OCI-LY1 (cell line): ENCODE data around the gene LDLRAD3.

ENCODE experiments used
- CTCF ChIP-seq: fragments of 200-600 bp; sonication (generic), shearing (Covaris generic); IDR thresholded peaks from 2 replicates; pipeline ENCODE4 v1.5.1; 2017; ENCODE audit warnings: mild to moderate bottlenecking, antibody characterized with exemption, low read length, moderate library complexity, mixed read lengths
- EZH2 ChIP-seq: fragments of 200-600 bp; sonication (generic), shearing (Covaris generic); IDR thresholded peaks from 2 replicates; pipeline ENCODE4 v1.8.0; 2017; ENCODE audit warnings: borderline replicate concordance, mixed run types, mild to moderate bottlenecking, antibody characterized with exemption, low read length, moderate library complexity, mixed read lengths

GRCh38 chr11:35986947-35987346, 43.1 kb downstream of the LDLRAD3 start:
- TF ChIP-seq CTCF (no peak), EZH2 (no peak)
